ENCODE results near the gene ZBTB21. TPM values are rescaled to one million over a fixed set of nuclear protein-coding genes. Genes with fewer than 3 reads are reported as not detected.

The ZBTB21 gene
- total and polyA plus RNA-seq, 9 of the 15 experiments (the other 6 are each of a cell fraction or from before 2014, with no cell fraction given): 2.2 to 15.2 (median 8.7) TPM

GRCh38 chr21:42051788-42052187 is 41.6 kb upstream of the ZBTB21 start (continued):
- 0 out of 2 replicates have a peak, but pooled peaks have one; percentile 41 for TF ChIP-seq AFF4 (CRISPR knock-in tag; IDR thresholded peaks at IDR 0.05)
- TF ChIP-seq ARID1B (IDR thresholded peaks at IDR 0.05): peak; percentile 96
- TF ChIP-seq ZBTB5 (IDR thresholded peaks at IDR 0.05): no peak
- no peak for TF ChIP-seq COPS2 (conservative IDR thresholded peaks at IDR 0.05)
- no peak for TF ChIP-seq HOXB6 (CRISPR knock-in tag; IDR thresholded peaks at IDR 0.05; ENCODE audit: borderline replicate concordance)
- no peak for TF ChIP-seq FOXJ2 (tag; IDR thresholded peaks at IDR 0.05)
- TF ChIP-seq THAP12 (CRISPR knock-in tag; IDR thresholded peaks at IDR 0.05): no peak
- TF ChIP-seq ZBTB33 (CRISPR knock-in tag; IDR thresholded peaks at IDR 0.05): no peak
- TF ChIP-seq MEF2D (tag; conservative IDR thresholded peaks at IDR 0.05; ENCODE audit: low read depth): no peak
- no peak for TF ChIP-seq ZNF778 (CRISPR knock-in tag; IDR thresholded peaks at IDR 0.05)
- no peak for TF ChIP-seq TEAD2 (tag; IDR thresholded peaks at IDR 0.05)
- TF ChIP-seq TRIM28 (IDR thresholded peaks at IDR 0.05): no peak
- no peak for TF ChIP-seq U2AF2 (optimal IDR thresholded peaks at IDR 0.05; ENCODE audit: low read depth, low read length)
- TF ChIP-seq NFIX (CRISPR knock-in tag; IDR thresholded peaks at IDR 0.05; ENCODE audit: low read depth): no peak
- no peak for TF ChIP-seq CTCFL (IDR thresholded peaks at IDR 0.05; ENCODE audit: borderline replicate concordance, insufficient read depth, low read depth, low read length, poor library complexity, severe bottlenecking)
- TF ChIP-seq TBL1XR1 (IDR thresholded peaks at IDR 0.05; ENCODE audit: low read length in 2 of 2): no peak; a peak in 1 of 4 replicates

Data from K562 (cell line).